Heart left ventricle (tissue), 16 donors: Measurements from ENCODE around the gene HERC3. TPM values are rescaled to one million over a fixed set of nuclear protein-coding genes. Genes with fewer than 3 reads are reported as not detected.

ENCODE experiments used
- ATAC-seq, 4 donors: fragments of 200-7000 bp; cut with Tn5 transposase; one replicate each; pipeline ENCODE4 v1.9.1; 2020 to 2022; ENCODE audit warnings: moderate library complexity in 4 of 4, mild to moderate bottlenecking in 3 of 4, moderate number of reproducible peaks in 1 of 4
- DNase-seq, 5 donors: peaks; one replicate each; pipeline ENCODE4 v3.0.0-alpha.2; 2020
- H3K27ac ChIP-seq, 12 donors: fragments of 200-600 bp; sonication (generic) in 4 of 12; one replicate each; pipeline versions ENCODE4 v1.5.0 to v1.8.0; 2016 to 2022; ENCODE audit warnings: mild to moderate bottlenecking in 2 of 12
- H3K27me3 ChIP-seq, 9 donors: fragments of 200-600 bp; sonication (generic) in 2 of 9; one replicate each; pipeline versions ENCODE4 v1.5.1 to v1.8.0; 2016 to 2022; ENCODE audit warnings: mild to moderate bottlenecking in 3 of 9
- H3K36me3 ChIP-seq, 9 donors: fragments of 200-600 bp; sonication (generic) in 2 of 9; one replicate each; pipeline versions ENCODE4 v1.5.0 to v1.8.0; 2018 to 2022; ENCODE audit warnings: mild to moderate bottlenecking in 2 of 9
- H3K4me1 ChIP-seq, 12 donors: fragments of 200-600 bp; sonication (generic) in 4 of 12; one replicate each; pipeline versions ENCODE4 v1.5.0 to v1.8.0; 2016 to 2022; ENCODE audit warnings: mild to moderate bottlenecking in 3 of 12
- H3K4me3 ChIP-seq, 12 donors: fragments of 200-600 bp; sonication (generic) in 4 of 12; one replicate each; pipeline versions ENCODE4 v1.5.0 to v1.8.0; 2017 to 2022; ENCODE audit warnings: mild to moderate bottlenecking in 9 of 12, moderate library complexity in 4 of 12
- H3K9me3 ChIP-seq, 12 donors: fragments of 200-600 bp; sonication (generic) in 4 of 12; one replicate each; pipeline versions ENCODE4 v1.5.0 to v1.8.0; 2016 to 2022; ENCODE audit warnings: mild to moderate bottlenecking in 1 of 12
- CTCF ChIP-seq, 12 donors: fragments of 200-600 bp; sonication (generic) in 4 of 12; IDR thresholded peaks; one replicate each; pipeline versions ENCODE4 v1.5.0 to v1.8.0; 2018 to 2022; ENCODE audit warnings: antibody characterized with exemption in 12 of 12, mild to moderate bottlenecking in 5 of 12
- POLR2A ChIP-seq, 2 donors: fragments of 450-650 bp; IDR thresholded peaks; one replicate each; pipeline ENCODE4 v1.6.1; 2017; ENCODE audit warnings: antibody characterized with exemption in 2 of 2, mild to moderate bottlenecking in 2 of 2, moderate library complexity in 2 of 2
- WGBS, 4 donors: extraction: QIAGEN DNeasy Blood & Tissue Kit in 2 of 4; methylation state at CpG; one replicate each; pipeline versions ENCODE4 v1.1.5 to v1.1.7; 2013 to 2018; 5-methylcytosine and 5-hydroxymethylcytosine counted together
- intact Hi-C, 10 donors: fragments of 100-400 bp; cut with DNase I; formaldehyde crosslinking; loops; one replicate each; pipeline versions ENCODE4 v1.11.1 to v1.14.2; 2022
- polyA plus RNA-seq, 2 donors: library from polyadenylated mRNA; stranded (reverse); fragments of 200-250 nt; gene quantifications; one replicate each; pipeline ENCODE4 v1.2.3, GENCODE V29; 2013
- total RNA-seq, 9 donors: library from RNA; depleted of rRNA in 2 of 9; stranded (reverse); fragments of >200 nt in 2 of 9; fragmentation: NEBNext Ultra II Directional in 3 of 9; extraction: Animal tissue kit (Norgen Biotek cat#: 25700) in 3 of 9; gene quantifications; one replicate each; pipeline versions ENCODE4 v1.1.0 to v1.2.4, GENCODE V29; 2016 to 2023
- donor health status: ischemic (EF 13 %, LVEDD 7.1; RV severe dilation, severe dysfunction).
- donor health status: healthy with polysubstance abuse.
- donor health status: DM: no; HTN: yes; CAD: no.
- donor health status: DM: no; HTN: no; CAD: no.
- donor health status: ischemic (EF 25% LVEDD 6.9; RV normal size, moderate dysfunction).
- donor health status: ischemic (EF 25% LVEDD 5.7; RV mildly dilated, moderate dysfunction).
- donor health status: healthy.
- donor health status: DM: yes; HTN: yes; CAD: no.
- donor health status: ischemic (EF 35%, LVEDD 5.7; RV mildly dilated, moderate dysfunction).
- donor health status: nonischemic (EF 11% LVEDD 7.7; RV severe dilation, severe dysfunction).
- donor health status: DM: yes; HTN: yes; CAD: no.
- donor health status: PGD.
- donor health status: ischemic (EF 29% LVEDD 5.4; RV normal size, mild dysfunction).
- donor health status: nonischemic (EF 23%, LVEDD 6.1; RV moderate dilation, normal function).

HERC3 gene
- total and polyA plus RNA-seq, 11 donors: 10.4 to 66.6 (median 48.4) TPM

DNA sequence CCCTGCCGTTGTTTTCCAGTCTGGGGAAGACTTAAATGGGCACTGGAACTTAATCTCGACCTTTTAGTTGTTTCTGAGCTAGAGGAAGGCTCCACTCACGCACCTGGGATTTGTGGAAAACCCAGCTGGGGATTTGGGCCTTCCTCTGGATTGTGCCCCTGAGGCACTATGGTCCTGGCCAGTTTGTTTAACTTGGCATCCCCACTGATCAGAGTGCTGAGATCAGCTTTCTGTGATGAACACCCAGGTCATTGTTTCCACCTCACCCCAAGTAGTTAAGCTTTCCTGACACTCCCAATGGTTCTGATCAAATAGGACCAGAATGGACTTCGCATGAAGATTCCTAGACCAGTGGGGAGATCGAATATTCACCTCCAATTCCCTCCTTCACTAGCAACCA lies 125.8 kb downstream of the HERC3 start:
- WGBS, 4 donors: 97 to 98% (median 98%) methylated on average over 5 of the region's 5 CpGs
- Histone ChIP-seq H3K4me3 (no peak overlapping the region), H3K4me1 (peaks cover 0 to 33% (median 24%) of the 10 kb centered on the region in 12 donors), H3K27ac (no peak overlapping the region), H3K27me3 (no peaks in the 10 kb centered on the region), H3K9me3 (peaks cover 0 to 26% (median 11%) of the 10 kb centered on the region in 12 donors), H3K36me3 (peaks cover 0 to 41% (median 31%) of the 10 kb centered on the region in 9 donors)
- intact Hi-C loops: loop anchor here in 1 of 10 donors (10.0 kb wide), 1 partner anchor 77 kb away; no protein-coding TSS in a partner anchor
- ATAC-seq (no peak), DNase-seq (no peak)
- TF ChIP-seq CTCF (IDR thresholded peaks at IDR 0.05) (no peak), POLR2A (IDR thresholded peaks at IDR 0.05) (no peak)

DNA sequence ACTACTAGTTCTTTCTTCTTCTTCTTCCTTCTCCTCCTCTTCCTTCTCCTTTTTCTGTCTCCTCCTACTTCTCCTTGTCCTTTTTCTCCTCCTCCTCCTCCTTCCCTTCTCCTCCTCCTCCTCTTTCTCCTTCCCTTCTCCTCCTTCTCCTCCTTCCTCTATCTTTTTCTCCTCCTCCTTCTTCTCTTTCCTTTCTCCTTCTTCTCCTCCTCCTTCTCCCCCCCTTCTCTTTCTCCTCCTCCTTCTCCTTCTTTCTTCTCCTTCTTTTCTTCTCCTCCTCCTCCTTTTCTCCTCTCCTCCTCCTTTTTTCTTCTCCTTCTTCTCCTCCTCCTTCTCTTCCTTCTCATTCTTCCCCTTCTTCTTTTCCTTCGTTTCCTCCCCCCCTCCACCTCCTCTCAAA lies 127.1 kb downstream of the HERC3 start:
- Histone ChIP-seq H3K36me3 (peaks cover 0 to 54% (median 39%) of the 10 kb centered on the region in 9 donors), H3K4me3 (no peak overlapping the region), H3K9me3 (peaks cover 0 to 26% (median 11%) of the 10 kb centered on the region in 12 donors), H3K27ac (peak overlapping the region in 1 of 12 donors; percentile 9), H3K27me3 (no peaks in the 10 kb centered on the region), H3K4me1 (peaks cover 0 to 44% (median 28%) of the 10 kb centered on the region in 12 donors)
- ATAC-seq (no peak), DNase-seq (no peak)
- intact Hi-C loops: loop anchor here in 1 of 10 donors (10.0 kb wide), 1 partner anchor 75 kb away; no protein-coding TSS in a partner anchor
- TF ChIP-seq POLR2A (IDR thresholded peaks at IDR 0.05) (no peak), CTCF (IDR thresholded peaks at IDR 0.05) (no peak)
- WGBS, 4 donors: 94 to 100% (median 99%) methylated on average over 1 of the region's 1 CpG

DNA sequence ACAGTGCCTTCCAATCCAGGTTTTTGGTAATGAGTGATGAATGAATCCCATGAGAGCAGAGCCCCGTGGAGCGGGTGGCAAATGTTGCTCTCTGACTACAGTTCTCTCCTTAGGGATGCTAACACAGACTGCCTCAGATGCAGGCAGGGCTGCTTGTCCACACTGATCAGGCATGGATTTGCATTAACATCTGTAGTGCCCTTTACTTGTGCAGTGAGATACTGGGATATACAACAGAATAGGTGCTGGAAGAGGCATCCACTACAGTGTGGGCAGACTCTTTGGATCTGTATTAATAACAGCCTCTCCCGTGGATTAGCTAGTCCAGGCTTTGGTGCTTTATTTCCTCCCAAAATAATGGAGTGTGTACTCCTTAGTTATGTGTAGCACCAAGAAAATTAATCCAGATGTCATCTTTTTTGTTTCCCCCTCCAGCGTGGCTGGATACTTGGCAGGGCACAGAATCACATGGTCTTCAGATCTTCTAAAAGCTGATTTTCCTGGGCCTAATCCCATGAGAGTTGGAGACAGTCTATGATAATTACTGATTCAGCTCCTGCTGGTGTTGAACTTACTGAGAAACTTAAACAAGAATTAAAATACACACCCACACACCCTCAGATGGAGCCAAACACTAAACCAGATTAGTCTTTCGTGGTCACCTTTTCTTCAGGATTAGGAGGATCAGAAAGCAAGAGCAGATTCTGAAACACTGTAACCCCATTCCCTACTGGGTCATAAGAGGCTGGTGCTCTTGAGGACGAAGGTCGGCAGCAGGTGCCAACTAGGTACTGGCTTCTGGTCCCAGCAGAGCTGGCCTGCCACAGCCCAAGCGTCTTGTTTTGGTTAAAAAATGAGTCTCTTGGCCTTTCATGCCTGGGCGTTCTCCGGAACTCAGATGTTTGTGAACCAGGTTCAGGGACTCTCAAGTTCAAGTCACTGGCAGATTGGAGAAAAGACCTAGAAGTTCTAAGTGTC lies 128.5 kb downstream of the HERC3 start:
- intact Hi-C loops: loop anchor here in 1 of 10 donors (5.0 kb wide), 1 partner anchor 37 kb away; no protein-coding TSS in a partner anchor
- Histone ChIP-seq H3K27ac (peak overlapping the region in 6 of 12 donors; percentile 13 to 54 (median 24)), H3K27me3 (no peaks in the 10 kb centered on the region), H3K9me3 (peaks cover 0 to 26% (median 11%) of the 10 kb centered on the region in 12 donors), H3K4me3 (no peak overlapping the region), H3K36me3 (peaks cover 0 to 66% (median 51%) of the 10 kb centered on the region in 9 donors), H3K4me1 (peaks cover 0 to 48% (median 28%) of the 10 kb centered on the region in 12 donors)
- ATAC-seq (peak in 2 of 4 donors; percentile 12 to 25), DNase-seq (no peak)
- TF ChIP-seq CTCF (IDR thresholded peaks at IDR 0.05) (no peak), POLR2A (IDR thresholded peaks at IDR 0.05) (no peak)
- WGBS, 4 donors: 62 to 78% (median 71%) methylated on average over 10 of the region's 10 CpGs
